ENCODE results near the gene MAP4K4. TPM values are rescaled to one million over a fixed set of nuclear protein-coding genes. Genes with fewer than 3 reads are reported as not detected.

Gene MAP4K4
- total and polyA plus RNA-seq, 2 of the 4 experiments (the other 2 are of a cell fraction) = 89.4 to 124 TPM

GRCh38 chr2:101887328-101887727, 189.8 kb downstream of the MAP4K4 start:
- BruUV-seq (replicated peaks) = no TSS peak
- CTCF ChIA-PET = no interaction called here
- no peak overlapping the region for H4K8ac ChIP-seq (ENCODE audit: low read depth in 2 of 2, low read length in 2 of 2)

More at GRCh38 chr2:101887328-101887727, 189.8 kb downstream of the MAP4K4 start:
- no peak overlapping the region for H2BK5ac ChIP-seq (ENCODE audit: low read depth, low read length, poor library complexity, severe bottlenecking)
- H2AFZ ChIP-seq (replicated peaks; ENCODE audit: low read length, poor library complexity) = no peak overlapping the region
- no peaks in the 10 kb centered on the region for H3K9me3 ChIP-seq (ENCODE audit: control insufficient read depth, insufficient read depth, low read length)
- H3K4me3 ChIP-seq (ENCODE audit: insufficient read depth, low read depth, low read length) = no peak overlapping the region
- peaks cover 37% of the 10 kb centered on the region for H3K36me3 ChIP-seq (ENCODE audit: control insufficient read depth, insufficient read depth, low read length)
- H3K23ac ChIP-seq (ENCODE audit: low read depth, low read length) = no peak overlapping the region
- 0 out of 2 replicates have a peak, but pooled peaks cover 7% of the 10 kb centered on the region for H3K9me1 ChIP-seq (ENCODE audit: insufficient read depth, low read length)
- no peak overlapping the region for H3K27ac ChIP-seq (ENCODE audit: insufficient read depth, low read length)
- in situ Hi-C loops (cut with MboI; ENCODE audit: low sequenced_read_pairs) = loop anchor here (10.0 kb wide), 3 partner anchors 287 to 557 kb away; no protein-coding TSS in a partner anchor
- H3K4me1 ChIP-seq (ENCODE audit: control insufficient read depth, insufficient read depth, low read length) = 0 out of 2 replicates have a peak, but pooled peaks cover 3% of the 10 kb centered on the region
- H4K91ac ChIP-seq (ENCODE audit: insufficient read depth, low read depth, low read length) = no peak overlapping the region
- no peak overlapping the region for H2BK120ac ChIP-seq (ENCODE audit: low read depth, low read length)
- no peak overlapping the region for H2BK20ac ChIP-seq (ENCODE audit: low read depth, low read length)
- H3K79me1 ChIP-seq (ENCODE audit: low read depth in 1 of 2, low read length in 2 of 2) = peaks cover 17 to 56% of the 10 kb centered on the region in 2 experiments
- H3K14ac ChIP-seq (replicated peaks; ENCODE audit: low read depth, low read length) = no peak overlapping the region
- no peak overlapping the region for H2AK9ac ChIP-seq (replicated peaks; ENCODE audit: low read depth, low read length, poor library complexity)
- no peaks in the 10 kb centered on the region for H3K27me3 ChIP-seq (ENCODE audit: control insufficient read depth, insufficient read depth, low read length)
- H3K4ac ChIP-seq (ENCODE audit: low read depth, low read length) = no peak overlapping the region
- POLR2A ChIA-PET (ENCODE audit: unreplicated experiment) = no interaction called here
- no peak overlapping the region for H2AK5ac ChIP-seq (ENCODE audit: low read depth, low read length)
- intact Hi-C loops (cut with micrococcal nuclease) = loop anchor here (10.0 kb wide), 1 partner anchor 467 kb away; the partner anchor contains the start of gene IL18R1
- no peak overlapping the region for H3K4me2 ChIP-seq (ENCODE audit: low read depth, low read length)
- WGBS, 2 experiments (ENCODE audit: extremely low coverage in 2 of 2, insufficient read length in 1 of 2) = no CpG with 5 or more reads among the region's 2 CpGs
- TF ChIP-seq RFX5 (IDR thresholded peaks at IDR 0.05; ENCODE audit: low read depth, low read length) (no peak), POLR2A (IDR thresholded peaks at IDR 0.05; ENCODE audit: low read depth, low read length) (no peak), RCOR1 (IDR thresholded peaks at IDR 0.05; ENCODE audit: insufficient replicate concordance, low read length) (no peak), MAFK (IDR thresholded peaks at IDR 0.05; ENCODE audit: low read depth, low read length) (no peak)
- dilution Hi-C loops (cut with HindIII; ENCODE audit: low sequenced_read_pairs, unreplicated experiment) = no loop called here
- H4K20me1 ChIP-seq (ENCODE audit: insufficient read depth, low read length) = peaks cover 2% of the 10 kb centered on the region; the same call in 1 of the 2 replicates
- H2BK15ac ChIP-seq (ENCODE audit: low read depth, low read length) = no peak overlapping the region
- H3K18ac ChIP-seq (ENCODE audit: low read depth, low read length) = no peak overlapping the region
- DNase-seq (no peak), ATAC-seq (ENCODE audit: low read depth) (no peak)
- no peak overlapping the region for H3K9ac ChIP-seq (ENCODE audit: low read depth, low read length)
- H3K56ac ChIP-seq (ENCODE audit: extremely low read depth, insufficient read depth, low read length) = no peak overlapping the region
- no peak overlapping the region for H4K5ac ChIP-seq (ENCODE audit: low read depth, low read length)
